SK-N-SH (cell line): Measurements from ENCODE around the gene SCFD1. TPM values are rescaled to one million over a fixed set of nuclear protein-coding genes. Genes with fewer than 3 reads are reported as not detected.

ENCODE experiments used
- polyA plus RNA-seq, 3 experiments: library from polyadenylated mRNA; depleted of rRNA; stranded (reverse); fragments of >200 nt; gene quantifications; 2 replicates each; pipeline ENCODE4 v1.2.3, GENCODE V29; 2012

The SCFD1 gene
- polyA plus RNA-seq, 1 of the 3 experiments (the other 2 are of a cell fraction), result 31.4 TPM

Other genes with a start within 250 kb of the SCFD1 start
- 2.9 and 5.6 TPM in 2 replicates for gene G2E3, start 63.2 kb upstream of the SCFD1 start, polyA plus RNA-seq (2012; rRNA removed)